ENCODE results near the gene PIP4K2A. TPM values are rescaled to one million over a fixed set of nuclear protein-coding genes. Genes with fewer than 3 reads are reported as not detected.

Gene PIP4K2A
- total RNA-seq, 6 experiments from 2014 or later = 8.1 to 27.6 (median 12.0) TPM

DNA sequence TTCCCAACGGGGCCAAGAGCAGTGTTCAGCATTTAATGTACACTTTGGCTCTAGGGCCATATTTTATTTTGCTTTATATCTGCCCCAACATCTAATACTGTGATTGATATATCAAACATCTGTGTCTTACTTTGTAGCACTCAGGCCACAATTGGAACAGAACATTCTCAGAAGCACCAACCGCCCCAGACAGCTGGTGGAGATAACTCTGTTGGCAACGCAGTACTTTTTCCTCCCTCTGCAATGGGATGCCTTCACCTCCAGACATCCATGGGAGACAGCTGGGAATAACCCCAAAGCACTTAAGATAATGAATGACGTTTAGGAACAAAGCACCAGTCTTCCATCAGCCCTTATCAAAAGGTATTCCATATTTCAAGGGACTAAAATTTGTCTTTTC is 57.4 kb downstream of the PIP4K2A start:
- no peak for TF ChIP-seq POLR2A (IDR thresholded peaks at IDR 0.05)
- TF ChIP-seq, protein P1, sequence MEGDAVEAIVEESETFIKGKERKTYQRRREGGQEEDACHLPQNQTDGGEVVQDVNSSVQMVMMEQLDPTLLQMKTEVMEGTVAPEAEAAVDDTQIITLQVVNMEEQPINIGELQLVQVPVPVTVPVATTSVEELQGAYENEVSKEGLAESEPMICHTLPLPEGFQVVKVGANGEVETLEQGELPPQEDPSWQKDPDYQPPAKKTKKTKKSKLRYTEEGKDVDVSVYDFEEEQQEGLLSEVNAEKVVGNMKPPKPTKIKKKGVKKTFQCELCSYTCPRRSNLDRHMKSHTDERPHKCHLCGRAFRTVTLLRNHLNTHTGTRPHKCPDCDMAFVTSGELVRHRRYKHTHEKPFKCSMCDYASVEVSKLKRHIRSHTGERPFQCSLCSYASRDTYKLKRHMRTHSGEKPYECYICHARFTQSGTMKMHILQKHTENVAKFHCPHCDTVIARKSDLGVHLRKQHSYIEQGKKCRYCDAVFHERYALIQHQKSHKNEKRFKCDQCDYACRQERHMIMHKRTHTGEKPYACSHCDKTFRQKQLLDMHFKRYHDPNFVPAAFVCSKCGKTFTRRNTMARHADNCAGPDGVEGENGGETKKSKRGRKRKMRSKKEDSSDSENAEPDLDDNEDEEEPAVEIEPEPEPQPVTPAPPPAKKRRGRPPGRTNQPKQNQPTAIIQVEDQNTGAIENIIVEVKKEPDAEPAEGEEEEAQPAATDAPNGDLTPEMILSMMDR (IDR thresholded peaks at IDR 0.05) = no peak
- ATAC-seq (no peak), DNase-seq (no peak)
- Histone ChIP-seq H3K27ac (no peak overlapping the region), H3K36me3 (no peaks in the 10 kb centered on the region), H3K9me3 (no peaks in the 10 kb centered on the region), H3K27me3 (no peaks in the 10 kb centered on the region), H3K4me3 (no peak overlapping the region), H3K4me1 (peaks cover 0 to 15% (median 2%) of the 10 kb centered on the region in 4 donors)
- intact Hi-C loops (cut with DNase I) = no loop called here
- 63% methylated on average over 4 of the region's 4 CpGs for WGBS (ENCODE audit: insufficient coverage, low coverage, low lambda C conversion rate, missing lambda C conversion rate)

DNA sequence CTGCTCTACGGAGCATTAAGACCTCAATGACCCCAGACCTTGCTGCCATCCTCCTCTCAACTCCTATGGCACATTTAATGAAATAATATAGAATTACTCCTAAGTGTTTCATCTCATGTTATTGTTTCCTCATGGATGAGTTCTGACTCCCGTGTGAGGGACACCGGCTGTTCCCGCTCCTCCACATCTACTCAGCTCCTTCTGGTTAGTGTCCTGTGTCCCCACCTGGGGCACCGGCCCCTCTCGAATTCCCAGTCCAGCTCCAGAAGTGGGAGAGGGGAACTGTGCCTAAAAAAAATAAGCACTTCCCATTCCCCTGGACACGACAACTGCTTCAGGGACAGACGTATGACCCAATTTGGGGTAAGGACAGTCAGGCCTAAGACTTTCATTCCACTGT is 58.3 kb downstream of the PIP4K2A start:
- TF ChIP-seq, protein P1 (IDR thresholded peaks at IDR 0.05) = no peak
- no peak for TF ChIP-seq POLR2A (IDR thresholded peaks at IDR 0.05)
- intact Hi-C loops (cut with DNase I) = no loop called here
- ATAC-seq (no peak), DNase-seq (no peak)
- Histone ChIP-seq H3K27me3 (no peaks in the 10 kb centered on the region), H3K4me3 (no peak overlapping the region), H3K36me3 (no peaks in the 10 kb centered on the region), H3K4me1 (peaks cover 0 to 18% (median 2%) of the 10 kb centered on the region in 4 donors), H3K27ac (no peak overlapping the region), H3K9me3 (no peaks in the 10 kb centered on the region)
- WGBS (ENCODE audit: insufficient coverage, low coverage, low lambda C conversion rate, missing lambda C conversion rate) = 92% methylated on average over 8 of the region's 8 CpGs

DNA sequence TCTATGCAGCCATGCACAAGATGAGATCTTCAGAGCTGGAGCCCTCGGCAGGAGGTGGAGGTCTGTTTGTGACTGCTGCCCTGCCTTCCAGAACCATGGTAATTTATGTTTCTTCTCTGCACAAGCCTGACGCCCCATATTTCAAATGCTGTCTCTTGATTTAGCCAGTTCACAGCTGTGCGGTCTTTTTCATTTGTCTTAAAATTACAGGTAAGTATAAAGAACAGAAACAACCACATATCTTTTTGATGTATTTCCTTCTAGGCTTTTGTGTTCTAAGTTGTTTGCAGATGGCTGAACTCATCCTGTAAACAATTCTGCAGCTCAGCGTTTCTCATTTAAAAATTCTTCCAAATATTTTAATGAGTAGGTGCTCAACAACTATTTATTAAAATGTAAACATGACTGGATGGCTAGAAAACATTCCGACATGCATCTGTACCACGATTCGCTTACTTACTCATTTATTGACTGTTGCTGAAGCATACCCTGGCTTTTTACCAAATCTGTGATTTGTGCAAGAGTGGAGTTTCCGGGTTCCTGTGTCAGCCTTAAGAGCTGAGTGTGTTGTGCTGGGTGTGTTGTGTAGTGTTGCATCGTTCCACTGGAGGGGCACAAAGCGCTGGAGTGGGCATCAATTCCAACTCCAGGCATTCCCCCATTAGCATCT is 58.9 kb downstream of the PIP4K2A start:
- DNase-seq = no peak
- H3K9me3 ChIP-seq = no peaks in the 10 kb centered on the region
- ATAC-seq = peak; percentile 66 to 88 (median 78)
- H3K4me3 ChIP-seq = no peak overlapping the region
- WGBS (ENCODE audit: insufficient coverage, low coverage, low lambda C conversion rate, missing lambda C conversion rate) = 19% methylated on average over 8 of the region's 10 CpGs
- H3K27ac ChIP-seq = no peak overlapping the region
- TF ChIP-seq, protein P1 (IDR thresholded peaks at IDR 0.05) = no peak
- no peak for TF ChIP-seq POLR2A (IDR thresholded peaks at IDR 0.05)
- no peaks in the 10 kb centered on the region for H3K36me3 ChIP-seq
- intact Hi-C loops (cut with DNase I) = no loop called here
- H3K27me3 ChIP-seq = no peaks in the 10 kb centered on the region
- peaks cover 0 to 18% (median 2%) of the 10 kb centered on the region in 4 donors for H3K4me1 ChIP-seq

DNA sequence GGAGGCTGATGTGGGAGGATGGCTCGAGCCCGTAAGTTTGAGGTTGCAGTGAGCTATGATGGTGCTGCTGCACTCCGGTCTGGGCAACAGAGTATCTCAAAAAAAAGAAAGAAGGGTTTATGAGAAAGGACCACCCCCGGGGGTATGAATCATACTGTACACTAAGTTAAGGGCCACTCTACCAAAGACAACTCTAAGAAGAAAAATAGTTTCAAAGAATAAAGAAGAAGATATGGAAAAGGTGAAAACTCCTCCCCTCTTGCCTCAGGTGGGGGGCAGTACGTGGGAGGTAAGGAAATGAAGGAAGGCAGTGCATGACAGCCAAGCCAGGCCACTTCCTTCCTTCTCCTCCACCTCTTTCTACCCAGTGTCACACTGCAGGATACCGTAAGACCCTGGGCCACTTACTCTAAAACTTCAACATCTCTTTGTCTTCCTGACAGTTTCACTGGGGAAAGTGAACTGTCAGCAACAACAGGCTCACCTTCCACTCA is 61.3 kb downstream of the PIP4K2A start:
- Histone ChIP-seq H3K27me3 (no peaks in the 10 kb centered on the region), H3K4me1 (peaks cover 0 to 18% (median 2%) of the 10 kb centered on the region in 4 donors), H3K4me3 (no peak overlapping the region), H3K36me3 (no peaks in the 10 kb centered on the region), H3K27ac (no peak overlapping the region), H3K9me3 (no peaks in the 10 kb centered on the region)
- TF ChIP-seq, protein P1 (IDR thresholded peaks at IDR 0.05) = no peak
- no peak for TF ChIP-seq POLR2A (IDR thresholded peaks at IDR 0.05)
- intact Hi-C loops (cut with DNase I) = no loop called here
- 45% methylated on average over 3 of the region's 6 CpGs for WGBS (ENCODE audit: insufficient coverage, low coverage, low lambda C conversion rate, missing lambda C conversion rate)
- ATAC-seq (peak in 2 of 4 donors; percentile 12 to 23), DNase-seq (no peak)
